Neuronal stem cell (in vitro differentiated cells): Measurements from ENCODE around the gene ARL14EP.

Source experiments
- DNase-seq: peaks from one replicate; pipeline ENCODE4 v3.0.0-alpha.2; 2013; ENCODE audit warnings: low spot score
- H2AFZ ChIP-seq: one replicate; pipeline ENCODE4 v1.6.1; 2013; ENCODE audit warnings: mild to moderate bottlenecking, low read length, inconsistent platforms
- H2AK5ac ChIP-seq: 2 replicates; pipeline ENCODE4 v1.6.1; 2013; ENCODE audit warnings: low read depth, mild to moderate bottlenecking, inconsistent platforms, low read length, moderate library complexity, mixed read lengths
- H2BK120ac ChIP-seq: 2 replicates; pipeline ENCODE4 v1.6.1; 2013; ENCODE audit warnings: low read depth, mild to moderate bottlenecking, inconsistent platforms, low read length, moderate library complexity, mixed read lengths
- H2BK12ac ChIP-seq: one replicate; pipeline ENCODE4 v1.6.1; 2013; ENCODE audit warnings: low read length, inconsistent platforms
- H2BK15ac ChIP-seq: 2 replicates; pipeline ENCODE4 v1.6.1; 2013; ENCODE audit warnings: mild to moderate bottlenecking, low read length, inconsistent platforms, mixed read lengths
- H2BK5ac ChIP-seq: one replicate; pipeline ENCODE4 v1.6.1; 2013; ENCODE audit warnings: inconsistent platforms, mild to moderate bottlenecking, low read length, moderate library complexity
- H3K14ac ChIP-seq: one replicate; pipeline ENCODE4 v1.6.1; 2013; ENCODE audit warnings: low read length, inconsistent platforms
- H3K18ac ChIP-seq: 2 replicates; pipeline ENCODE4 v1.6.1; 2013; ENCODE audit warnings: low read length, inconsistent platforms
- H3K23ac ChIP-seq: 2 replicates; pipeline ENCODE4 v1.6.1; 2013; ENCODE audit warnings: low read depth, mild to moderate bottlenecking, mixed read lengths, low read length, inconsistent platforms; ENCODE audit not compliant: poor library complexity
- H3K27ac ChIP-seq: replicated peaks from 3 replicates; pipeline ENCODE4 v1.5.1; 2013; ENCODE audit warnings: low read length, inconsistent platforms
- H3K27me3 ChIP-seq, 3 experiments: 2 replicates each; pipeline ENCODE4 v1.6.1; 2013; ENCODE audit warnings: low read length in 3 of 3, mild to moderate bottlenecking in 2 of 3, inconsistent platforms in 1 of 3, low read depth in 1 of 3, mixed read lengths in 1 of 3, moderate library complexity in 1 of 3; ENCODE audit not compliant: control insufficient read depth in 3 of 3, insufficient read depth in 3 of 3
- H3K36me3 ChIP-seq, 2 donors: replicated peaks in 1 of 2; 2 replicates each; pipeline ENCODE4 v1.6.1; 2013; ENCODE audit warnings: low read length in 2 of 2; ENCODE audit not compliant: control insufficient read depth in 2 of 2, insufficient read depth in 2 of 2
- H3K4ac ChIP-seq: 2 replicates; pipeline ENCODE4 v1.6.1; 2013; ENCODE audit warnings: inconsistent platforms, mild to moderate bottlenecking, low read length, moderate library complexity
- H3K4me1 ChIP-seq, 2 donors: 1 replicate in 1 of 2; 2 replicates in 1 of 2; pipeline ENCODE4 v1.6.1; 2013; ENCODE audit warnings: low read length in 2 of 2, low read depth in 1 of 2; ENCODE audit not compliant: control insufficient read depth in 2 of 2, insufficient read depth in 1 of 2
- H3K4me2 ChIP-seq: one replicate; pipeline ENCODE4 v1.6.1; 2013; ENCODE audit warnings: mild to moderate bottlenecking, low read length, inconsistent platforms; ENCODE audit not compliant: insufficient read depth, poor library complexity, severe bottlenecking
- H3K4me3 ChIP-seq, 2 donors: 2 replicates each; pipeline ENCODE4 v1.5.1; 2013; ENCODE audit warnings: low read length in 2 of 2, mild to moderate bottlenecking in 2 of 2, inconsistent platforms in 1 of 2, moderate library complexity in 1 of 2
- H3K79me1 ChIP-seq: one replicate; pipeline ENCODE4 v1.6.1; 2013; ENCODE audit warnings: low read depth, mild to moderate bottlenecking, inconsistent platforms, low read length, moderate library complexity
- H3K9ac ChIP-seq: one replicate; pipeline ENCODE4 v1.6.1; 2013; ENCODE audit warnings: mild to moderate bottlenecking, low read depth, low read length, inconsistent platforms; ENCODE audit not compliant: poor library complexity
- H3K9me3 ChIP-seq, 2 donors: replicated peaks in 1 of 2; 2 replicates each; pipeline versions ENCODE3 to v1.6.1; 2013; ENCODE audit warnings: low read length in 2 of 2, mild to moderate bottlenecking in 2 of 2, inconsistent platforms in 1 of 2, low read depth in 1 of 2, mixed read lengths in 1 of 2, moderate library complexity in 1 of 2; ENCODE audit not compliant: control insufficient read depth in 2 of 2, insufficient read depth in 1 of 2
- H4K8ac ChIP-seq: one replicate; pipeline ENCODE4 v1.6.1; 2013; ENCODE audit warnings: low read depth, mild to moderate bottlenecking, inconsistent platforms, low read length, moderate library complexity
- H4K91ac ChIP-seq: one replicate; pipeline ENCODE4 v1.6.1; 2013; ENCODE audit warnings: low read length, low read depth, mild to moderate bottlenecking, inconsistent platforms; ENCODE audit not compliant: poor library complexity
- WGBS, 2 donors: extraction: QIAGEN DNeasy Blood & Tissue Kit; methylation state at CpG; one replicate each; pipeline ENCODE4 v1.1.7; 2013; ENCODE audit warnings: missing lambda C conversion rate in 2 of 2, mixed read lengths in 1 of 2; ENCODE audit not compliant: insufficient read length in 2 of 2, insufficient replicate concordance in 1 of 2; ENCODE audit errors: extremely low coverage in 2 of 2; 5-methylcytosine and 5-hydroxymethylcytosine counted together

Gene ARL14EP

GRCh38 chr11:30333405-30333804, 10.5 kb downstream of the ARL14EP start:
- Histone ChIP-seq H3K9me3 (no peaks in the 10 kb centered on the region), H3K23ac (no peak overlapping the region), H3K36me3 (peaks cover 6 to 90% of the 10 kb centered on the region in 2 donors), H3K14ac (no peak overlapping the region), H4K91ac (no peak overlapping the region), H3K4me2 (no peak overlapping the region), H3K27ac (no peak overlapping the region), H3K4ac (no peak overlapping the region), H2BK120ac (no peak overlapping the region), H3K4me3 (no peak overlapping the region), H2BK5ac (no peak overlapping the region), H3K9ac (no peak overlapping the region), H2BK12ac (no peak overlapping the region), H2BK15ac (no peak overlapping the region), H3K27me3 (no peaks in the 10 kb centered on the region), H3K79me1 (no peaks in the 10 kb centered on the region), H2AK5ac (no peak overlapping the region), H3K4me1 (no peaks in the 10 kb centered on the region), H2AFZ (no peak overlapping the region), H4K8ac (no peak overlapping the region), H3K18ac (no peak overlapping the region)
- no peak for DNase-seq
- WGBS, 2 donors = no CpG with 5 or more reads among the region's 3 CpGs

GRCh38 chr11:30342736-30343166, 19.8 kb downstream of the ARL14EP start:
- WGBS, 2 donors = no CpG with 5 or more reads among the region's 1 CpG
- Histone ChIP-seq H3K4me3 (no peak overlapping the region), H3K27me3 (no peaks in the 10 kb centered on the region), H3K9me3 (peaks cover 0 to 2% of the 10 kb centered on the region in 2 donors), H2AFZ (no peak overlapping the region), H3K23ac (no peak overlapping the region), H2BK5ac (no peak overlapping the region), H3K4ac (no peak overlapping the region), H4K91ac (no peak overlapping the region), H2AK5ac (no peak overlapping the region), H2BK15ac (no peak overlapping the region), H3K14ac (no peak overlapping the region), H3K36me3 (peaks cover 0 to 29% of the 10 kb centered on the region in 2 donors), H3K27ac (no peak overlapping the region), H3K4me1 (no peaks in the 10 kb centered on the region), H3K18ac (no peak overlapping the region), H3K9ac (no peak overlapping the region), H3K4me2 (no peak overlapping the region), H2BK12ac (no peak overlapping the region), H2BK120ac (no peak overlapping the region), H4K8ac (no peak overlapping the region), H3K79me1 (no peaks in the 10 kb centered on the region)
- DNase-seq = no peak

GRCh38 chr11:30344085-30344484, 21.2 kb downstream of the ARL14EP start:
- Histone ChIP-seq H3K36me3 (peaks cover 0 to 15% of the 10 kb centered on the region in 2 donors), H2BK15ac (no peak overlapping the region), H3K4me2 (no peak overlapping the region), H3K23ac (no peak overlapping the region), H2BK12ac (no peak overlapping the region), H2AFZ (no peak overlapping the region), H2BK120ac (no peak overlapping the region), H3K18ac (no peak overlapping the region), H3K27me3 (no peaks in the 10 kb centered on the region), H4K8ac (no peak overlapping the region), H3K4ac (no peak overlapping the region), H2BK5ac (no peak overlapping the region), H2AK5ac (no peak overlapping the region), H3K79me1 (no peaks in the 10 kb centered on the region), H3K9ac (no peak overlapping the region), H3K4me3 (no peak overlapping the region), H3K27ac (no peak overlapping the region), H3K4me1 (no peaks in the 10 kb centered on the region), H3K9me3 (peaks cover 0 to 2% of the 10 kb centered on the region in 2 donors), H4K91ac (no peak overlapping the region), H3K14ac (no peak overlapping the region)
- DNase-seq = no peak

GRCh38 chr11:30345644-30346043, 22.7 kb downstream of the ARL14EP start:
- no peak overlapping the region for H2BK12ac ChIP-seq
- H3K27ac ChIP-seq = no peak overlapping the region
- no peak overlapping the region for H3K9ac ChIP-seq
- no peak overlapping the region for H4K91ac ChIP-seq
- no peak overlapping the region for H3K4ac ChIP-seq
- H2BK120ac ChIP-seq = no peak overlapping the region
- H3K36me3 ChIP-seq = peaks cover 0 to 3% of the 10 kb centered on the region in 2 donors
- no peak for DNase-seq
- H3K4me2 ChIP-seq = no peak overlapping the region
- H2BK15ac ChIP-seq = no peak overlapping the region
- H3K18ac ChIP-seq = no peak overlapping the region
- H2AK5ac ChIP-seq = no peak overlapping the region
- H3K4me3 ChIP-seq = no peak overlapping the region
- H3K4me1 ChIP-seq = no peaks in the 10 kb centered on the region
- peaks cover 0 to 2% of the 10 kb centered on the region in 2 donors for H3K9me3 ChIP-seq
- H2BK5ac ChIP-seq = no peak overlapping the region
- H3K23ac ChIP-seq = no peak overlapping the region
- no peak overlapping the region for H3K14ac ChIP-seq
- H3K79me1 ChIP-seq = no peaks in the 10 kb centered on the region
- WGBS, 2 donors = no CpG with 5 or more reads among the region's 4 CpGs
- H2AFZ ChIP-seq = no peak overlapping the region
- no peaks in the 10 kb centered on the region for H3K27me3 ChIP-seq
- H4K8ac ChIP-seq = no peak overlapping the region
